HepG2 (cell line): ENCODE data around the gene PRSS53. TPM values are rescaled to one million over a fixed set of nuclear protein-coding genes. Genes with fewer than 3 reads are reported as not detected.

ENCODE experiments used
- ATAC-seq: fragments of 200-7000 bp; cut with Tn5 transposase; 3 replicates; pipeline ENCODE4 v1.9.1; 2020; ENCODE audit warnings: mild to moderate bottlenecking, moderate library complexity
- BruUV-seq: library from RNA; stranded (reverse); fragments of 400-500 nt; replicated peaks from 2 replicates; lab custom pipeline; 2021; lab: Mats Ljungman, UMichigan
- CTCF ChIA-PET: fragments of 300-600 bp; formaldehyde crosslinking; extraction: SDS; loops from one replicate; lab custom pipeline; 2021; ENCODE audit warnings: low total read pairs, inconsistent platforms, low intra/inter-chr PET ratio; lab: Yijun Ruan, JAX
- POLR2A ChIA-PET: fragments of 350-600 bp; sonication (Branson Sonifier 250); formaldehyde crosslinking; loops from one replicate; lab custom pipeline; 2020; ENCODE audit warnings: antibody characterized with exemption, inconsistent platforms; lab: Yijun Ruan, JAX
- DNase-seq: peaks from one replicate; pipeline ENCODE4 v3.0.0-alpha.2; 2015; ENCODE audit warnings: low spot score
- FAIRE-seq: peaks from 3 replicates; lab custom pipeline; 2011; peaks lifted over from hg19 to GRCh38; lab: Jason Lieb, UNC
- H2AFZ ChIP-seq: one replicate; pipeline ENCODE4 v1.6.1; 2011; ENCODE audit warnings: low read length, inconsistent platforms
- H3K27ac ChIP-seq: fragments of 300-600 bp; 3 replicates; pipeline ENCODE4 v1.8.0; 2011; ENCODE audit warnings: mixed run types, mild to moderate bottlenecking, mixed read lengths, low read length, inconsistent platforms; ENCODE audit not compliant: insufficient read depth; ENCODE audit errors: extremely low read length
- H3K27me3 ChIP-seq, 2 experiments: fragments of 200-600 bp in 1 of 2; 2 replicates in 1 of 2; 3 replicates in 1 of 2; pipeline versions ENCODE4 v1.6.0 to v1.8.0; 2011; ENCODE audit warnings: low read length in 2 of 2, mild to moderate bottlenecking in 2 of 2, moderate library complexity in 2 of 2, inconsistent platforms in 1 of 2; ENCODE audit not compliant: insufficient read depth in 2 of 2, control insufficient read depth in 1 of 2
- H3K36me3 ChIP-seq, 2 experiments: fragments of 200-600 bp in 1 of 2; replicated peaks in 1 of 2; 2 replicates in 1 of 2; 3 replicates in 1 of 2; pipeline versions ENCODE4 v1.5.1 to v1.8.0; 2011; ENCODE audit warnings: low read length in 2 of 2, inconsistent platforms in 1 of 2; ENCODE audit not compliant: insufficient read depth in 2 of 2, control insufficient read depth in 1 of 2
- H3K4me1 ChIP-seq: 2 replicates; pipeline ENCODE4 v1.5.1; 2012; ENCODE audit warnings: low read length, inconsistent platforms; ENCODE audit not compliant: insufficient read depth
- H3K4me2 ChIP-seq: 2 replicates; pipeline ENCODE4 v1.6.0; 2011; ENCODE audit warnings: low read depth, low read length, inconsistent platforms
- H3K4me3 ChIP-seq, 3 experiments: fragments of 200-600 bp in 1 of 3; sonication (generic), shearing (Covaris generic) in 1 of 3; replicated peaks in 1 of 3; 2 replicates each; pipeline ENCODE4 v1.5.1; 2011 to 2016; ENCODE audit warnings: low read length in 3 of 3, inconsistent platforms in 2 of 3, low read depth in 2 of 3, mild to moderate bottlenecking in 2 of 3, control low read depth in 1 of 3, mixed read lengths in 1 of 3; ENCODE audit not compliant: insufficient read depth in 1 of 3
- H3K79me2 ChIP-seq: one replicate; pipeline ENCODE4 v1.6.1; 2011; ENCODE audit warnings: low read length, inconsistent platforms; ENCODE audit not compliant: insufficient read depth
- H3K9ac ChIP-seq: 2 replicates; pipeline ENCODE4 v1.6.0; 2011; ENCODE audit warnings: mild to moderate bottlenecking, low read depth, low read length, inconsistent platforms; ENCODE audit not compliant: insufficient read depth
- H3K9me3 ChIP-seq: 2 replicates; pipeline ENCODE4 v1.5.1; 2012; ENCODE audit warnings: mild to moderate bottlenecking, low read length
- H4K20me1 ChIP-seq: 2 replicates; pipeline ENCODE4 v1.6.0; 2011; ENCODE audit warnings: inconsistent platforms, mild to moderate bottlenecking, low read length, moderate library complexity; ENCODE audit not compliant: insufficient read depth
- ESRRA ChIP-seq: sonication (generic); formaldehyde crosslinking; IDR thresholded peaks from 2 replicates; pipeline ENCODE4 v1.5.1; 2020; ENCODE audit warnings: mild to moderate bottlenecking, low read depth, missing genetic modification reagents
- GABPA ChIP-seq, 2 experiments: IDR thresholded peaks; 2 replicates each; pipeline ENCODE4 v1.6.1; 2011 to 2016; ENCODE audit warnings: low read depth in 2 of 2, low read length in 1 of 2, missing biosample characterization in 1 of 2, missing genetic modification characterization in 1 of 2
- HNF4A ChIP-seq: sonication (generic); formaldehyde crosslinking; IDR thresholded peaks from 2 replicates; pipeline ENCODE4 v1.4.0; 2020; ENCODE audit warnings: missing genetic modification reagents
- HNF4G ChIP-seq, 2 experiments: sonication (generic) in 1 of 2; formaldehyde crosslinking in 1 of 2; IDR thresholded peaks; 2 replicates each; pipeline versions ENCODE4 v1.4.0 to v1.6.1; 2011 to 2020; ENCODE audit warnings: borderline replicate concordance in 2 of 2, low read depth in 2 of 2, mild to moderate bottlenecking in 2 of 2, low read length in 1 of 2, missing genetic modification reagents in 1 of 2, moderate library complexity in 1 of 2
- HOXA3 ChIP-seq: sonication (generic); formaldehyde crosslinking; IDR thresholded peaks from 2 replicates; pipeline ENCODE4 v1.5.0; 2020; ENCODE audit warnings: missing genetic modification reagents
- PHF21A ChIP-seq: sonication (generic); formaldehyde crosslinking; IDR thresholded peaks from 2 replicates; pipeline ENCODE4 v1.5.0; 2020; ENCODE audit warnings: mild to moderate bottlenecking, missing genetic modification reagents
- RARG ChIP-seq: sonication (generic); formaldehyde crosslinking; IDR thresholded peaks from 2 replicates; pipeline ENCODE4 v1.4.0; 2020; ENCODE audit warnings: low read depth, mild to moderate bottlenecking, missing genetic modification reagents
- REPIN1 ChIP-seq: sonication (generic); formaldehyde crosslinking; IDR thresholded peaks from 2 replicates; pipeline ENCODE4 v1.8.0; 2022; ENCODE audit warnings: missing genetic modification reagents, low read depth, mild to moderate bottlenecking, borderline replicate concordance
- REXO4 ChIP-seq: sonication (generic); formaldehyde crosslinking; IDR thresholded peaks from 2 replicates; pipeline ENCODE4 v1.8.0; 2022; ENCODE audit warnings: missing genetic modification reagents, mild to moderate bottlenecking, borderline replicate concordance
- RFX1 ChIP-seq: fragments of 450-650 bp; IDR thresholded peaks from 2 replicates; pipeline ENCODE4 v1.6.1; 2017
- ZKSCAN5 ChIP-seq: sonication (generic); formaldehyde crosslinking; IDR thresholded peaks from 2 replicates; pipeline ENCODE4 v1.5.1; 2020; ENCODE audit warnings: mild to moderate bottlenecking, missing genetic modification reagents
- ZNF550 ChIP-seq: sonication (generic); formaldehyde crosslinking; IDR thresholded peaks from 2 replicates; pipeline ENCODE4 v1.4.0; 2020; ENCODE audit warnings: mild to moderate bottlenecking, missing genetic modification reagents, borderline replicate concordance
- ZNF776 ChIP-seq: sonication (generic); formaldehyde crosslinking; IDR thresholded peaks from 2 replicates; pipeline ENCODE4 v1.4.0; 2020; ENCODE audit warnings: mild to moderate bottlenecking, missing genetic modification reagents
- WGBS: methylation state at CpG from one replicate; pipeline ENCODE4 v1.1.6; 2017; ENCODE audit warnings: low lambda C conversion rate; 5-methylcytosine and 5-hydroxymethylcytosine counted together
- in situ Hi-C: cut with HindIII; loops from 2 replicates; pipeline ENCODE4 v1.10.0; 2017; ENCODE audit warnings: low pct_unique_long_range_greater_than_20kb; ENCODE audit not compliant: extremely low pct_ligation_motif_present
- intact Hi-C: fragments of 100-400 bp; cut with micrococcal nuclease; formaldehyde crosslinking; loops from one replicate; pipeline ENCODE4 v1.10.0; 2022; ENCODE audit not compliant: unreplicated experiment
- polyA plus RNA-seq, 8 experiments: library from polyadenylated mRNA; depleted of rRNA in 3 of 8; stranded (reverse) in 7 of 8; unstranded in 1 of 8; fragments of >200 nt; fragmentation: Illumina TruSeq in 4 of 8; extraction: Trizol in 4 of 8; gene quantifications; 2 replicates each; pipeline versions ENCODE4 v1.2.1 to v1.2.3, GENCODE V29; 2011 to 2016; ENCODE audit warnings: low read depth in 4 of 8, missing spikeins in 1 of 8, mixed read lengths in 1 of 8; ENCODE audit not compliant: insufficient read depth in 1 of 8
- total RNA-seq, 5 experiments: library from RNA; depleted of rRNA; stranded (reverse); fragments of >200 nt; fragmentation: Illumina TruSeq; extraction: Trizol; gene quantifications; 2 replicates each; pipeline ENCODE4 v1.2.3, GENCODE V29; 2016; ENCODE audit warnings: low read depth in 1 of 5
- TF ChIP-seq, protein P1 (sequence below): sonication (generic); formaldehyde crosslinking; IDR thresholded peaks from 2 replicates; pipeline ENCODE4 v1.5.0; 2020; ENCODE audit warnings: mild to moderate bottlenecking, missing genetic modification reagents

Gene PRSS53
- total and polyA plus RNA-seq, 2 of the 13 experiments (the other 11 are each of a cell fraction or from before 2014, with no cell fraction given) = 2.2 to 7.4 TPM

DNA sequence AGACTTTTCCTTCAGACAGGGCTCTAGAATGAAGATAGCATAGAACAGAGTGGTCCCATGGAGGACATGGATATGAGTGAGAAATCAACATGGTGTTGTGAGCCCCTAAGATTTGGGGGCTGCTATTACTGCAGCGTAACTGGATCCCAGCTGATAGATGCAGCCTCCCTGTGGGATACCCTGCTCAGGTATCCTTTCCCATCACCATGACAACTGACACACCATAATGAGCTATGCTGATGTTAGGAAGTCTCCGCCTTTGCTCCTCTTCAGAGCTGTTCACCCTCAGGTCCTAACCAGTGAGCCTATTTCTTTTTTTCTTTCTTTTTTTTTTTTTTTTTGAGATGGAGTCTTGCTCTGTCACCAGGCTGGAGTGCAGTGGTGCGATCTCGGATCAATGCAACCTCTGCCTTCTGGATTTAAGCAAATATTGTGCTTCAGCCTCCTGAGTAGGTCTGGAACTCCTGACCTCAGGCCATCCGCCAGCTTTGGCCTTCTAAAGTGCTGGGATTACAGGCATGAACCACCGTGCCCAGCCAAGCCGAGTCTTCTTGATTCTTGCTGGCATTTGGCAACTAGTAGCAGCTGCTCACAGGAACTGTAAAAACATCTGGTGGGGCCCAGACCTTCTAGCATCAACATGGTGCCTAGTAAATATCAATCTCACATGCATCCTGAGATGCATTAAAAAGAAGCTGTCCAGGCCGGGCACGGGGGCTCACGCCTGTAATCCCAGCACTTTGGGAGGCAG, 38.3 kb downstream of the PRSS53 start:
- POLR2A ChIA-PET = interaction anchor here (0.6 to 1.8 kb wide), 5 partner anchors 11 to 65 kb away, joined by 3 to 4 read pairs (median 3); partner anchors contain the start of genes HSD3B7 and STX4
- BruUV-seq = no TSS peak

DNA sequence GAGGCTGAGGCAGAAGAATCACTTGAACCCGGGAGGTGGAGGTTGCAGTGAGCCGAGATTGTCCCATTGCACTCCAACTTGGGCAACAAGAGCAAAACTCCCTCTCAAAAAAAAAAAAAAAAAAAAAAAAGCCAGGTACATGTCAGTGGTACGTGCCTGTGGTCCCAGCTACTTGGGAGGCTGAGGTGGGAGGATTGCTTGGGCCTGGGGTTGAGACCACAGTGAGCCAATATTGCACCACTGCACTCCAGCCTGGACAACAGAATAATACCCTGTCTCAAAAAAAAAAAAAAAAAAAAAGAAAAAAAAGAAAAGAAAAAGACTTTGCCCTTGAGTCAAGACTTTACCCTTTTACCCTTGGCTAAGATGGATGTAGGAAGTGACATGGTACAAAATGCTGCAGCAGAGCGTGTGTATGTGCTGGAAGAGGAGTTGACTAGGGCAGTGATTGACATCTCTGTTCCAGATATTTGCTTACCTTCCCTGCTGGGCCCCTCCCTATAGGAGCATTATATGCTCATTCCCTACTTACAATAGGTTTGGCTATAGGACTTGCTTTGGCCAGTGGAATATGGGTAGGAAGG, 44.8 kb downstream of the PRSS53 start:
- peak; percentile 33 for ATAC-seq
- DNase-seq = no peak
- WGBS = 70% methylated on average over 4 of the region's 4 CpGs
- no TSS peak for BruUV-seq
- no peaks in the 10 kb centered on the region for H3K9me3 ChIP-seq
- H2AFZ ChIP-seq = no peak overlapping the region
- H3K79me2 ChIP-seq = no peaks in the 10 kb centered on the region
- no peak overlapping the region; the same call in 1 of the 2 replicates for H3K4me2 ChIP-seq
- POLR2A ChIA-PET = interaction anchor here (0.7 to 2.2 kb wide), 2 partner anchors 74 to 156 kb away, joined by 4 to 7 read pairs; partner anchors contain the start of gene KAT8
- intact Hi-C loops = no loop called here
- peaks cover 38% of the 10 kb centered on the region for H3K4me1 ChIP-seq
- CTCF ChIA-PET = no interaction called here
- in situ Hi-C loops = no loop called here
- no peak overlapping the region for H3K27ac ChIP-seq
- FAIRE-seq = peak; percentile 36
- no peaks in the 10 kb centered on the region for H4K20me1 ChIP-seq
- no peak overlapping the region for H3K4me3 ChIP-seq
- peaks cover 0 to 6% of the 10 kb centered on the region in 2 experiments; a peak in 2 of 5 replicates for H3K36me3 ChIP-seq
- H3K27me3 ChIP-seq = no peaks in the 10 kb centered on the region
- no peak overlapping the region for H3K9ac ChIP-seq
- TF ChIP-seq RARG (no peak), HNF4G (IDR thresholded peaks at IDR 0.05; ENCODE audit: borderline replicate concordance, low read depth, low read length) (peak; percentile 31; the same call in 1 of the 2 replicates), HNF4G (CRISPR knock-in tag; IDR thresholded peaks at IDR 0.05; ENCODE audit: borderline replicate concordance, low read depth) (no peak), HOXA3 (CRISPR knock-in tag) (peak; percentile 53; the same call in 1 of the 2 replicates), ESRRA (CRISPR knock-in tag) (0 out of 2 replicates have a peak, but pooled peaks have one; percentile 28), ZNF550 (CRISPR knock-in tag) (0 out of 2 replicates have a peak, but pooled peaks have one; percentile 20), PHF21A (0 out of 2 replicates have a peak, but pooled peaks have one; percentile 17), ZNF776 (CRISPR knock-in tag) (no peak), GABPA (IDR thresholded peaks at IDR 0.05; ENCODE audit: low read depth, low read length) (no peak), GABPA (CRISPR knock-in tag; IDR thresholded peaks at IDR 0.05; ENCODE audit: low read depth) (peak; percentile 32; the same call in 1 of the 2 replicates), REPIN1 (no peak), HNF4A (CRISPR knock-in tag) (peak; percentile 40; the same call in 1 of the 2 replicates), REXO4 (CRISPR knock-in tag) (no peak)
- TF ChIP-seq, protein P1, sequence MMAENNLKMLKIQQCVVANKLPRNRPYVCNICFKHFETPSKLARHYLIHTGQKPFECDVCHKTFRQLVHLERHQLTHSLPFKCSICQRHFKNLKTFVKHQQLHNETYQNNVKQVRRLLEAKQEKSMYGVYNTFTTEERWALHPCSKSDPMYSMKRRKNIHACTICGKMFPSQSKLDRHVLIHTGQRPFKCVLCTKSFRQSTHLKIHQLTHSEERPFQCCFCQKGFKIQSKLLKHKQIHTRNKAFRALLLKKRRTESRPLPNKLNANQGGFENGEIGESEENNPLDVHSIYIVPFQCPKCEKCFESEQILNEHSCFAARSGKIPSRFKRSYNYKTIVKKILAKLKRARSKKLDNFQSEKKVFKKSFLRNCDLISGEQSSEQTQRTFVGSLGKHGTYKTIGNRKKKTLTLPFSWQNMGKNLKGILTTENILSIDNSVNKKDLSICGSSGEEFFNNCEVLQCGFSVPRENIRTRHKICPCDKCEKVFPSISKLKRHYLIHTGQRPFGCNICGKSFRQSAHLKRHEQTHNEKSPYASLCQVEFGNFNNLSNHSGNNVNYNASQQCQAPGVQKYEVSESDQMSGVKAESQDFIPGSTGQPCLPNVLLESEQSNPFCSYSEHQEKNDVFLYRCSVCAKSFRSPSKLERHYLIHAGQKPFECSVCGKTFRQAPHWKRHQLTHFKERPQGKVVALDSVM = peak; percentile 58

More for the DNA sequence above, 38.3 kb downstream of the PRSS53 start:
- Histone ChIP-seq H2AFZ (no peak overlapping the region), H3K79me2 (no peaks in the 10 kb centered on the region), H3K9ac (no peak overlapping the region)
- peak; percentile 33 for ATAC-seq
- no peak for TF ChIP-seq ZKSCAN5 (CRISPR knock-in tag)
- peak; percentile 45; the same call in 1 of the 2 replicates for TF ChIP-seq RFX1
- TF ChIP-seq, all 625 proteins: peak for 1
- H3K4me2 ChIP-seq = no peak overlapping the region; the same call in 1 of the 2 replicates
- no peaks in the 10 kb centered on the region for H4K20me1 ChIP-seq
- H3K4me3 ChIP-seq = no peak overlapping the region
- in situ Hi-C loops = no loop called here
- 44% methylated on average over 10 of the region's 10 CpGs for WGBS
- no peaks in the 10 kb centered on the region for H3K9me3 ChIP-seq
- H3K27me3 ChIP-seq = peaks cover 0 to 3% of the 10 kb centered on the region in 2 experiments; a peak in 1 of 5 replicates
- FAIRE-seq (no peak), DNase-seq (no peak)
- no peaks in the 10 kb centered on the region for H3K36me3 ChIP-seq
- CTCF ChIA-PET = no interaction called here
- H3K4me1 ChIP-seq = peaks cover 23% of the 10 kb centered on the region
- intact Hi-C loops = no loop called here
- no peak overlapping the region for H3K27ac ChIP-seq
